Liver (tissue), 3 donors: ENCODE results near the gene CRACR2A.

Source experiments
- EGR1 ChIP-seq, 2 donors: IDR thresholded peaks; 2 replicates each; pipeline ENCODE4 v1.6.1; 2016 to 2018; ENCODE audit warnings: antibody characterized with exemption in 2 of 2, low read depth in 2 of 2
- FOXA1 ChIP-seq: IDR thresholded peaks from 2 replicates; pipeline ENCODE4 v1.6.1; 2016; ENCODE audit warnings: antibody characterized with exemption
- HNF4G ChIP-seq: IDR thresholded peaks from 2 replicates; pipeline ENCODE4 v1.6.1; 2016; ENCODE audit warnings: antibody characterized with exemption
- RAD21 ChIP-seq, 2 donors: IDR thresholded peaks; 2 replicates each; pipeline ENCODE4 v1.6.1; 2016; ENCODE audit warnings: antibody characterized with exemption in 2 of 2, mild to moderate bottlenecking in 2 of 2
- SP1 ChIP-seq: IDR thresholded peaks from 2 replicates; pipeline ENCODE4 v1.6.1; 2018; ENCODE audit warnings: antibody characterized with exemption, mild to moderate bottlenecking
- TAF1 ChIP-seq: conservative IDR thresholded peaks from 2 replicates; pipeline ENCODE4 v1.6.1; 2016; ENCODE audit warnings: antibody characterized with exemption, mild to moderate bottlenecking
- YY1 ChIP-seq: IDR thresholded peaks from 2 replicates; pipeline ENCODE4 v1.6.1; 2016; ENCODE audit warnings: antibody characterized with exemption, mild to moderate bottlenecking
- TF ChIP-seq, protein P1 (sequence below): fragments of 150-350 bp; IDR thresholded peaks from 2 replicates; pipeline ENCODE4 v1.5.1; 2017; ENCODE audit warnings: improper control_type of control experiment, low read depth, low read length; ENCODE audit not compliant: missing input control
- TF ChIP-seq, protein P2 (sequence below): IDR thresholded peaks from 2 replicates; pipeline ENCODE4 v1.6.1; 2016; ENCODE audit warnings: antibody characterized with exemption
- TF ChIP-seq, protein P3 (sequence below): IDR thresholded peaks from 2 replicates; pipeline ENCODE4 v1.6.1; 2016; ENCODE audit warnings: antibody characterized with exemption, mild to moderate bottlenecking
- donor health status: healthy.
- donor health status: healthy.

DNA sequence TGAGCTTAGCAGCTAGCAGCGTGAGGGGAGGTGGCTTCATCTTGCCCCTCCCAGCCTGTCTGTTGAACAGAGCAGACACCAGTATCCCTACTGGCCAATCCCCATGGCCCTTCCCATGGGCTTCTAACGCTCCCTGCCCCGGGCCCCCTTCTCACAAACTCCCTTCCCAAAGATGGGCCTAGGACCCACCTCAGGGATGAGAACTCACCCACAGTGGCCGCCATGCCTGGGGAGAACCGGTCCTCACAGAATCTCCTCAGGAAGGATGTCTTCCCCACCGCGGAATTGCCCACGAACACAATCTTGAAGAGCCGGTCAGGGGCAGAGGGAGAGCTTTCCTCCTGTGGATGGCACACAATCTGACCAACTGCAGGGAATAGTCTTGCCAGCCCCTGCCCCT, 119.5 kb downstream of the CRACR2A start:
- TF ChIP-seq RAD21 (IDR thresholded peaks at IDR 0.05), result no peak
- TF ChIP-seq, protein P1, sequence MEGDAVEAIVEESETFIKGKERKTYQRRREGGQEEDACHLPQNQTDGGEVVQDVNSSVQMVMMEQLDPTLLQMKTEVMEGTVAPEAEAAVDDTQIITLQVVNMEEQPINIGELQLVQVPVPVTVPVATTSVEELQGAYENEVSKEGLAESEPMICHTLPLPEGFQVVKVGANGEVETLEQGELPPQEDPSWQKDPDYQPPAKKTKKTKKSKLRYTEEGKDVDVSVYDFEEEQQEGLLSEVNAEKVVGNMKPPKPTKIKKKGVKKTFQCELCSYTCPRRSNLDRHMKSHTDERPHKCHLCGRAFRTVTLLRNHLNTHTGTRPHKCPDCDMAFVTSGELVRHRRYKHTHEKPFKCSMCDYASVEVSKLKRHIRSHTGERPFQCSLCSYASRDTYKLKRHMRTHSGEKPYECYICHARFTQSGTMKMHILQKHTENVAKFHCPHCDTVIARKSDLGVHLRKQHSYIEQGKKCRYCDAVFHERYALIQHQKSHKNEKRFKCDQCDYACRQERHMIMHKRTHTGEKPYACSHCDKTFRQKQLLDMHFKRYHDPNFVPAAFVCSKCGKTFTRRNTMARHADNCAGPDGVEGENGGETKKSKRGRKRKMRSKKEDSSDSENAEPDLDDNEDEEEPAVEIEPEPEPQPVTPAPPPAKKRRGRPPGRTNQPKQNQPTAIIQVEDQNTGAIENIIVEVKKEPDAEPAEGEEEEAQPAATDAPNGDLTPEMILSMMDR, result no peak
- TF ChIP-seq, protein P2, sequence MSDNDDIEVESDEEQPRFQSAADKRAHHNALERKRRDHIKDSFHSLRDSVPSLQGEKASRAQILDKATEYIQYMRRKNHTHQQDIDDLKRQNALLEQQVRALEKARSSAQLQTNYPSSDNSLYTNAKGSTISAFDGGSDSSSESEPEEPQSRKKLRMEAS, result no peak
- TF ChIP-seq, protein P3, sequence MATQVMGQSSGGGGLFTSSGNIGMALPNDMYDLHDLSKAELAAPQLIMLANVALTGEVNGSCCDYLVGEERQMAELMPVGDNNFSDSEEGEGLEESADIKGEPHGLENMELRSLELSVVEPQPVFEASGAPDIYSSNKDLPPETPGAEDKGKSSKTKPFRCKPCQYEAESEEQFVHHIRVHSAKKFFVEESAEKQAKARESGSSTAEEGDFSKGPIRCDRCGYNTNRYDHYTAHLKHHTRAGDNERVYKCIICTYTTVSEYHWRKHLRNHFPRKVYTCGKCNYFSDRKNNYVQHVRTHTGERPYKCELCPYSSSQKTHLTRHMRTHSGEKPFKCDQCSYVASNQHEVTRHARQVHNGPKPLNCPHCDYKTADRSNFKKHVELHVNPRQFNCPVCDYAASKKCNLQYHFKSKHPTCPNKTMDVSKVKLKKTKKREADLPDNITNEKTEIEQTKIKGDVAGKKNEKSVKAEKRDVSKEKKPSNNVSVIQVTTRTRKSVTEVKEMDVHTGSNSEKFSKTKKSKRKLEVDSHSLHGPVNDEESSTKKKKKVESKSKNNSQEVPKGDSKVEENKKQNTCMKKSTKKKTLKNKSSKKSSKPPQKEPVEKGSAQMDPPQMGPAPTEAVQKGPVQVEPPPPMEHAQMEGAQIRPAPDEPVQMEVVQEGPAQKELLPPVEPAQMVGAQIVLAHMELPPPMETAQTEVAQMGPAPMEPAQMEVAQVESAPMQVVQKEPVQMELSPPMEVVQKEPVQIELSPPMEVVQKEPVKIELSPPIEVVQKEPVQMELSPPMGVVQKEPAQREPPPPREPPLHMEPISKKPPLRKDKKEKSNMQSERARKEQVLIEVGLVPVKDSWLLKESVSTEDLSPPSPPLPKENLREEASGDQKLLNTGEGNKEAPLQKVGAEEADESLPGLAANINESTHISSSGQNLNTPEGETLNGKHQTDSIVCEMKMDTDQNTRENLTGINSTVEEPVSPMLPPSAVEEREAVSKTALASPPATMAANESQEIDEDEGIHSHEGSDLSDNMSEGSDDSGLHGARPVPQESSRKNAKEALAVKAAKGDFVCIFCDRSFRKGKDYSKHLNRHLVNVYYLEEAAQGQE, result no peak
- TF ChIP-seq TAF1, result no peak
- TF ChIP-seq FOXA1, result no peak
- TF ChIP-seq HNF4G, result no peak
- TF ChIP-seq SP1, result no peak
- TF ChIP-seq YY1, result no peak
- TF ChIP-seq EGR1 (IDR thresholded peaks at IDR 0.05; ENCODE audit: low read depth in 2 of 2), result no peak
